Gastrocnemius medialis (tissue), 4 donors: ENCODE measurements around the gene ZC2HC1B.

Source experiments
- POLR2A ChIP-seq, 2 donors: fragments of 450-650 bp; IDR thresholded peaks; one replicate each; pipeline ENCODE4 v1.6.1; 2017; ENCODE audit warnings: antibody characterized with exemption in 2 of 2, mild to moderate bottlenecking in 2 of 2, moderate library complexity in 2 of 2
- TF ChIP-seq, protein P1 (sequence below), 5 experiments: fragments of 450-650 bp in 3 of 5; fragments of 200-600 bp in 2 of 5; sonication (generic) in 2 of 5; IDR thresholded peaks in 4 of 5; conservative IDR thresholded peaks in 1 of 5; 1 replicate in 4 of 5; 2 replicates in 1 of 5; pipeline ENCODE4 v1.5.1; 2016 to 2019; ENCODE audit warnings: antibody characterized with exemption in 5 of 5, mild to moderate bottlenecking in 3 of 5, moderate library complexity in 3 of 5

DNA sequence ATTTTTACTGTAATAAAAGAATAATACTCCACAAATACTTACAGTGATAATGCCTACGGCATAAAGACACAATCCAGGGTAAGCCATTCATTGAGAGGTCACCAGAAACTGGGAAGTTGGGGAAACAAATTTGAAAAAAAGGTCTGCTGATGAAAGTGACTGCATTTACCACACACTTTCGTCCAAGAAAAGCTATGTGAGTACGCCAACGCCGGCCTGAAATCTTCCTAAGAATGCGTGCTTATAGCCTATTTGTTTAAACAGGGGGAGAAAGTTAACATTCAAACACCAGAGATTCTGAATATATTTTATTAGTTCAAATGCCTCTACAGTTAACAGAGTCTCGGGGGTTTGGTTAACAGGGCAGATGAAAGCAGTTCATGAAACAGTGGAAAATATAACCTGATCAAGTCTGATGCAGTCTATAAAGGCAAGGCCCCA lies 21.8 kb upstream of the ZC2HC1B start:
- TF ChIP-seq, protein P1, sequence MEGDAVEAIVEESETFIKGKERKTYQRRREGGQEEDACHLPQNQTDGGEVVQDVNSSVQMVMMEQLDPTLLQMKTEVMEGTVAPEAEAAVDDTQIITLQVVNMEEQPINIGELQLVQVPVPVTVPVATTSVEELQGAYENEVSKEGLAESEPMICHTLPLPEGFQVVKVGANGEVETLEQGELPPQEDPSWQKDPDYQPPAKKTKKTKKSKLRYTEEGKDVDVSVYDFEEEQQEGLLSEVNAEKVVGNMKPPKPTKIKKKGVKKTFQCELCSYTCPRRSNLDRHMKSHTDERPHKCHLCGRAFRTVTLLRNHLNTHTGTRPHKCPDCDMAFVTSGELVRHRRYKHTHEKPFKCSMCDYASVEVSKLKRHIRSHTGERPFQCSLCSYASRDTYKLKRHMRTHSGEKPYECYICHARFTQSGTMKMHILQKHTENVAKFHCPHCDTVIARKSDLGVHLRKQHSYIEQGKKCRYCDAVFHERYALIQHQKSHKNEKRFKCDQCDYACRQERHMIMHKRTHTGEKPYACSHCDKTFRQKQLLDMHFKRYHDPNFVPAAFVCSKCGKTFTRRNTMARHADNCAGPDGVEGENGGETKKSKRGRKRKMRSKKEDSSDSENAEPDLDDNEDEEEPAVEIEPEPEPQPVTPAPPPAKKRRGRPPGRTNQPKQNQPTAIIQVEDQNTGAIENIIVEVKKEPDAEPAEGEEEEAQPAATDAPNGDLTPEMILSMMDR (IDR thresholded peaks at IDR 0.05 in 4 of 5, conservative IDR thresholded peaks at IDR 0.05 in 1 of 5): no peak
- TF ChIP-seq POLR2A (IDR thresholded peaks at IDR 0.05): no peak
